Smooth muscle cell (in vitro differentiated cells): ENCODE data around the gene BHLHA9. TPM values are rescaled to one million over a fixed set of nuclear protein-coding genes. Genes with fewer than 3 reads are reported as not detected.

Source experiments
- DNase-seq: peaks from one replicate; lab custom pipeline; 2025; ENCODE audit not compliant: unreplicated experiment; lab: John Stamatoyannopoulos, UW
- H2AFZ ChIP-seq: fragments of 200-600 bp; sonication (generic); 2 replicates; pipeline ENCODE4 v1.6.0; 2016; ENCODE audit warnings: antibody characterized with exemption, low read depth, mild to moderate bottlenecking
- H3F3A ChIP-seq: fragments of 200-600 bp; sonication (generic); 2 replicates; pipeline ENCODE4 v1.6.0; 2017; ENCODE audit warnings: antibody characterized with exemption, low read depth
- H3K27ac ChIP-seq: fragments of 200-600 bp; sonication (generic); 2 replicates; pipeline ENCODE4 v1.5.1; 2016; ENCODE audit warnings: low read depth, mild to moderate bottlenecking
- H3K27me3 ChIP-seq: fragments of 200-600 bp; sonication (generic); 2 replicates; pipeline ENCODE4 v1.6.1; 2016; ENCODE audit warnings: low read depth, mild to moderate bottlenecking
- H3K36me3 ChIP-seq: fragments of 200-600 bp; sonication (generic); 2 replicates; pipeline ENCODE4 v1.5.1; 2016; ENCODE audit warnings: low read depth
- H3K4me1 ChIP-seq: fragments of 200-600 bp; sonication (generic); 2 replicates; pipeline ENCODE4 v1.5.1; 2016; ENCODE audit warnings: low read depth
- H3K4me2 ChIP-seq: fragments of 200-600 bp; sonication (generic); 2 replicates; pipeline ENCODE4 v1.6.0; 2016; ENCODE audit warnings: mild to moderate bottlenecking
- H3K4me3 ChIP-seq: fragments of 200-600 bp; sonication (generic); 2 replicates; pipeline ENCODE4 v1.5.1; 2016; ENCODE audit warnings: mild to moderate bottlenecking
- H3K79me2 ChIP-seq: fragments of 200-600 bp; sonication (generic); 2 replicates; pipeline ENCODE4 v1.6.0; 2016; ENCODE audit warnings: low read depth, mild to moderate bottlenecking
- H3K9ac ChIP-seq: fragments of 200-600 bp; sonication (generic); 2 replicates; pipeline ENCODE4 v1.6.0; 2016; ENCODE audit warnings: low read depth
- H3K9me3 ChIP-seq: fragments of 200-600 bp; sonication (generic); replicated peaks from 2 replicates; pipeline ENCODE4 v1.5.1; 2016; ENCODE audit warnings: low read depth
- H4K20me1 ChIP-seq: fragments of 200-600 bp; sonication (generic); 2 replicates; pipeline ENCODE4 v1.6.0; 2016; ENCODE audit warnings: low read depth
- CTCF ChIP-seq: fragments of 200-600 bp; sonication (generic); IDR thresholded peaks from 2 replicates; pipeline ENCODE4 v1.5.1; 2017; ENCODE audit warnings: borderline replicate concordance, mild to moderate bottlenecking, antibody characterized with exemption; ENCODE audit not compliant: insufficient read depth, poor library complexity, severe bottlenecking
- WGBS: methylation state at CpG from one replicate; pipeline ENCODE4 v1.1.7; 2016; ENCODE audit warnings: low lambda C conversion rate; 5-methylcytosine and 5-hydroxymethylcytosine counted together
- polyA plus RNA-seq: library from polyadenylated mRNA; unstranded; fragments of >200 nt; fragmentation: Nextera tagmentation; extraction: Ambion mirVana; gene quantifications from 2 replicates; pipeline ENCODE4 v1.2.1, GENCODE V29; 2016
- total RNA-seq: library from RNA; depleted of rRNA; stranded (reverse); fragments of >200 nt; gene quantifications from 2 replicates; pipeline ENCODE4 v1.2.3, GENCODE V29; 2014

Gene BHLHA9
- not detected in 2 replicates for total RNA-seq
- polyA plus RNA-seq: not detected in 2 replicates

GRCh38 chr17:1270210-1271029 lies at the start of gene BHLHA9:
Gene BHLHA9 (plus strand): TSS chr17:1270444. CDS start chr17:1270564, 120 bp downstream.
- no peaks in the 10 kb centered on the region for H3K79me2 ChIP-seq
- H3K4me2 ChIP-seq: no peak within 1 kb of the TSS
- no peak within 1 kb of the TSS for H3K9ac ChIP-seq
- H3K36me3 ChIP-seq: no peaks in the 10 kb centered on the region
- H3K9me3 ChIP-seq: no peaks in the 10 kb centered on the region
- DNase-seq: no peak
- TF ChIP-seq CTCF: no peak
- no peaks in the 10 kb centered on the region for H3K4me1 ChIP-seq
- no peaks in the 10 kb centered on the region for H3F3A ChIP-seq
- H3K27ac ChIP-seq: no peak within 1 kb of the TSS
- H3K27me3 ChIP-seq: no peaks in the 10 kb centered on the region
- 91% methylated on average over 39 of the region's 93 CpGs for WGBS
- no peaks in the 10 kb centered on the region for H4K20me1 ChIP-seq
- no peak within 1 kb of the TSS for H2AFZ ChIP-seq
- no peak within 1 kb of the TSS for H3K4me3 ChIP-seq

GRCh38 chr17:1221209-1221608 lies 49.0 kb upstream of the BHLHA9 start:
- Histone ChIP-seq H3K4me3 (no peak overlapping the region), H3K4me1 (peaks cover 11% of the 10 kb centered on the region), H3K79me2 (no peaks in the 10 kb centered on the region), H3K27ac (no peak overlapping the region), H3K27me3 (peaks cover 24% of the 10 kb centered on the region), H3K9ac (no peak overlapping the region), H2AFZ (no peak overlapping the region), H4K20me1 (no peaks in the 10 kb centered on the region), H3F3A (no peaks in the 10 kb centered on the region), H3K4me2 (no peak overlapping the region), H3K36me3 (no peaks in the 10 kb centered on the region), H3K9me3 (no peaks in the 10 kb centered on the region)
- no peak for DNase-seq
- 88% methylated on average over 7 of the region's 7 CpGs for WGBS
- no peak for TF ChIP-seq CTCF

GRCh38 chr17:1222321-1222720 lies 47.9 kb upstream of the BHLHA9 start:
- Histone ChIP-seq H2AFZ (no peak overlapping the region), H3K27me3 (peaks cover 29% of the 10 kb centered on the region), H3K9ac (no peak overlapping the region), H3K4me3 (no peak overlapping the region), H3F3A (no peaks in the 10 kb centered on the region), H3K9me3 (no peaks in the 10 kb centered on the region), H3K4me1 (no peaks in the 10 kb centered on the region), H4K20me1 (no peaks in the 10 kb centered on the region), H3K79me2 (no peaks in the 10 kb centered on the region), H3K4me2 (no peak overlapping the region), H3K36me3 (no peaks in the 10 kb centered on the region), H3K27ac (no peak overlapping the region)
- TF ChIP-seq CTCF: no peak
- no peak for DNase-seq
- 91% methylated on average over 8 of the region's 8 CpGs for WGBS

- DNase-seq: no peak
- 78% methylated on average over 14 of the region's 14 CpGs for whole genome bisulfite sequencing
- Histone ChIP-seq H3F3A (no peaks in the 10 kb centered on the region), H3K4me2 (no peak overlapping the region), H3K4me3 (no peak overlapping the region), H3K36me3 (no peaks in the 10 kb centered on the region), H3K79me2 (no peaks in the 10 kb centered on the region), H3K27me3 (peaks cover 37% of the 10 kb centered on the region), H2AFZ (no peak overlapping the region), H3K27ac (no peak overlapping the region), H3K9ac (no peak overlapping the region), H4K20me1 (no peaks in the 10 kb centered on the region), H3K9me3 (no peaks in the 10 kb centered on the region), H3K4me1 (no peaks in the 10 kb centered on the region)
- no peak for TF ChIP-seq CTCF
Measured at GRCh38 chr17:1223662-1224061, 46.6 kb upstream of the BHLHA9 start.
